Pancreas (tissue), 10 donors: ENCODE data around the gene COG3. TPM values are rescaled to one million over a fixed set of nuclear protein-coding genes. Genes with fewer than 3 reads are reported as not detected.

Experiments used
- ATAC-seq, 4 donors: fragments of 200-7000 bp; cut with Tn5 transposase; one replicate each; pipeline versions ENCODE4 v1.8.0 to v1.9.1; 2020; ENCODE audit warnings: mild to moderate bottlenecking in 4 of 4, moderate library complexity in 4 of 4
- DNase-seq, 6 donors: peaks; one replicate each; pipeline ENCODE4 v3.0.0-alpha.2; 2020
- FAIRE-seq: peaks from 2 replicates; lab custom pipeline; 2012; peaks lifted over from hg19 to GRCh38; lab: Jason Lieb, UNC
- H3K27ac ChIP-seq, 4 donors: fragments of 200-600 bp; sonication (generic); 1 replicate in 3 of 4; 2 replicates in 1 of 4; pipeline versions ENCODE4 v1.5.0 to v1.8.0; 2020
- H3K27me3 ChIP-seq, 4 donors: fragments of 200-600 bp; one replicate each; pipeline ENCODE4 v1.8.0; 2021
- H3K36me3 ChIP-seq, 3 donors: fragments of 200-600 bp; sonication (generic) in 1 of 3; one replicate each; pipeline versions ENCODE4 v1.5.0 to v1.8.0; 2020 to 2021
- H3K4me1 ChIP-seq, 3 donors: fragments of 200-600 bp; one replicate each; pipeline ENCODE4 v1.8.0; 2021
- H3K4me3 ChIP-seq, 4 donors: fragments of 200-600 bp; sonication (generic) in 2 of 4; one replicate each; pipeline versions ENCODE4 v1.5.0 to v1.8.0; 2020 to 2021
- H3K9me3 ChIP-seq, 4 donors: fragments of 200-600 bp; one replicate each; pipeline ENCODE4 v1.8.0; 2021
- WGBS, 2 donors: extraction: QIAGEN DNeasy Blood & Tissue Kit; methylation state at CpG; one replicate each; pipeline ENCODE4 v1.1.7; 2013; 5-methylcytosine and 5-hydroxymethylcytosine counted together
- intact Hi-C, 3 donors: fragments of 100-400 bp; cut with DNase I; formaldehyde crosslinking; loops; one replicate each; pipeline versions ENCODE4 v1.11.1 to v1.14.2; 2022
- polyA plus RNA-seq, 2 donors: library from polyadenylated mRNA; stranded (reverse); fragments of 200-250 nt; gene quantifications; one replicate each; pipeline ENCODE4 v1.2.3, GENCODE V29; 2013
- total RNA-seq, 6 donors: library from RNA; stranded (reverse); fragmentation: NEBNext Ultra II Directional in 4 of 6; extraction: Animal tissue kit (Norgen Biotek cat#: 25700) in 4 of 6; gene quantifications; one replicate each; pipeline versions ENCODE4 v1.2.1 to v1.2.4, GENCODE V29; 2021 to 2023
- TF ChIP-seq, protein P1 (sequence below), 4 donors: fragments of 200-600 bp; sonication (generic) in 3 of 4; IDR thresholded peaks; one replicate each; pipeline versions ENCODE4 v1.5.0 to v1.8.0; 2021; ENCODE audit warnings: antibody characterized with exemption in 4 of 4
- donor health status: healthy with polysubstance abuse.
- donor health status: DM: no; HTN: no; CAD: no; lungs with moderate emphysema.
- donor health status: DM: no; HTN: no; CAD: no.
- donor health status: control.
- donor health status: control.
- donor health status: Bipolar disorder and iron deficiency.
- donor health status: DM: yes; HTN: yes; CAD: no.
- donor health status: DM: no; HTN: no; CAD: no.
- donor health status: DM: no; HTN: no; CAD: no.
- donor health status: DM: yes; HTN: yes; CAD: no.

Gene COG3
- total and polyA plus RNA-seq, 8 donors = 15.0 to 19.9 (median 18.7) TPM

DNA sequence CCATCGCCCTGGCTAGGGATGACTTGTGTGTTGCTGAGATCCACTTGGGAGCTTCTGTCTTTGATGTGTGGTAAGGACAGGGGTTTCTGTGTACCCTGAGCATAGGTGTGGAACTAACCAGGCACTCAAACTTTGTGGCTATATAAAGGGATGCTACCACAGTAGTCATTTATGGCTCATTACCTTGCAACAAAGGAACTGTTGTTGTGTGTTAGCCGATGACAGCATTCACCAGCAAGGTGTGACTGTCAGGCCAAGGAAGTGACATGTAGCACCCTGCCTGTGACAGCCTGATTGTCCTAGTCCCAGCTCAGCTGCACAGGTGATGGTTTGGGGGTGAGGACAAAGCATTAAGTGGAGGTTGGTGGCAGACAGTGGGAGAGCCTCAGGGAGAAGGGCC is 73.6 kb downstream of the COG3 start:
- no peak for DNase-seq
- TF ChIP-seq, protein P1, sequence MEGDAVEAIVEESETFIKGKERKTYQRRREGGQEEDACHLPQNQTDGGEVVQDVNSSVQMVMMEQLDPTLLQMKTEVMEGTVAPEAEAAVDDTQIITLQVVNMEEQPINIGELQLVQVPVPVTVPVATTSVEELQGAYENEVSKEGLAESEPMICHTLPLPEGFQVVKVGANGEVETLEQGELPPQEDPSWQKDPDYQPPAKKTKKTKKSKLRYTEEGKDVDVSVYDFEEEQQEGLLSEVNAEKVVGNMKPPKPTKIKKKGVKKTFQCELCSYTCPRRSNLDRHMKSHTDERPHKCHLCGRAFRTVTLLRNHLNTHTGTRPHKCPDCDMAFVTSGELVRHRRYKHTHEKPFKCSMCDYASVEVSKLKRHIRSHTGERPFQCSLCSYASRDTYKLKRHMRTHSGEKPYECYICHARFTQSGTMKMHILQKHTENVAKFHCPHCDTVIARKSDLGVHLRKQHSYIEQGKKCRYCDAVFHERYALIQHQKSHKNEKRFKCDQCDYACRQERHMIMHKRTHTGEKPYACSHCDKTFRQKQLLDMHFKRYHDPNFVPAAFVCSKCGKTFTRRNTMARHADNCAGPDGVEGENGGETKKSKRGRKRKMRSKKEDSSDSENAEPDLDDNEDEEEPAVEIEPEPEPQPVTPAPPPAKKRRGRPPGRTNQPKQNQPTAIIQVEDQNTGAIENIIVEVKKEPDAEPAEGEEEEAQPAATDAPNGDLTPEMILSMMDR (IDR thresholded peaks at IDR 0.05) = no peak
- WGBS, 2 donors = 80 to 82% methylated on average over 2 of the region's 2 CpGs
- no peak overlapping the region for H3K27ac ChIP-seq
- H3K4me1 ChIP-seq = no peaks in the 10 kb centered on the region
- H3K4me3 ChIP-seq = no peak overlapping the region
- FAIRE-seq = no peak
- ATAC-seq = peak in 1 of 4 donors; percentile 32
- no peaks in the 10 kb centered on the region for H3K9me3 ChIP-seq
- peaks cover 3 to 26% (median 14%) of the 10 kb centered on the region in 3 donors for H3K36me3 ChIP-seq
- intact Hi-C loops = no loop called here
- no peaks in the 10 kb centered on the region for H3K27me3 ChIP-seq

DNA sequence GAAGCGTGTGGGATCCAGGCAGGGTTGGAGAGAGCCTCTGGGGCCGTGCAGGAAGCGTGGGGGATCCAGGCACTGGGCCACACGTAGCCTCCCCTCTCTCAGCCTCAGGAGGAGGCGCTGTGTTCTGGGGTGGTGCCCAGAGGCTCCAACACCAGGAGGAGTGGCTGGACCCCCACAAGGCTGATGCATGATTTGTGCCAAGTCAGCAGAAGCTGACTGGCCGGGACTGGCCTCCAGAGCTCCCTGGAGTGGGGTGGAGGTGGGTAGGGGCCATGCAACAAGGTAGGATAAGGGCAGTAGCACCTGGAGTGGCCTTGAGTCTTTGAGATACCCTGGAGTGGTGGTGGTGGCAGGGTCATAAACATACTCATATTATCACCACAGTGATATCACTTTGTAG is 75.5 kb downstream of the COG3 start:
- TF ChIP-seq, protein P1 (IDR thresholded peaks at IDR 0.05) = no peak
- Histone ChIP-seq H3K4me1 (no peaks in the 10 kb centered on the region), H3K9me3 (no peaks in the 10 kb centered on the region), H3K27me3 (no peaks in the 10 kb centered on the region), H3K4me3 (no peak overlapping the region), H3K27ac (no peak overlapping the region), H3K36me3 (peaks cover under 1 to 8% (median 3%) of the 10 kb centered on the region in 3 donors)
- no peak for ATAC-seq
- intact Hi-C loops = no loop called here
- WGBS, 2 donors = 86% methylated on average over 6 of the region's 6 CpGs
- DNase-seq = no peak
- FAIRE-seq = no peak

DNA sequence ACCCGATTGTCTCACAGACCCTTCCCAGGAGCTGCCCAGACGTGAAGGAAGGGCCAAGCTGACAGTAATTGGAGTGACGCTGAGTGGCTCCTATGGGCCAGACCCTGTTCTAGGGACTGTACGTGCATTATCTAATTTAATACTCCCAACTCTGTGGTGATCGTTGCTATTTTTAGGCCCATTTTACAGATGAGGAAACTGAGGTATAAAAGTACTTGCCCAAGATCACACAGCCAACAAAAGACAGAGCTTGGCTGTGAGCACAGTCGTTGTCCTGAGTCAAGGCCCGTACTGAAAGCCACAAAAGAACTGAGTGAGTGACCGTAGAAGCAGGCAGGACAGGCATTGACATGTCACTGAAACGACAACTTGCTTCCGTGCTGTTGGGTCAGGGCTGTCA is 76.1 kb downstream of the COG3 start:
- ATAC-seq = no peak
- FAIRE-seq = no peak
- no peak overlapping the region for H3K27ac ChIP-seq
- H3K4me3 ChIP-seq = no peak overlapping the region
- no peaks in the 10 kb centered on the region for H3K4me1 ChIP-seq
- no peaks in the 10 kb centered on the region for H3K27me3 ChIP-seq
- no peaks in the 10 kb centered on the region for H3K9me3 ChIP-seq
- 87 to 89% methylated on average over 10 of the region's 10 CpGs for WGBS, 2 donors
- intact Hi-C loops = no loop called here
- DNase-seq = no peak
- TF ChIP-seq, protein P1 (IDR thresholded peaks at IDR 0.05) = no peak
- H3K36me3 ChIP-seq = peaks cover 0 to 2% (median 2%) of the 10 kb centered on the region in 3 donors

DNA sequence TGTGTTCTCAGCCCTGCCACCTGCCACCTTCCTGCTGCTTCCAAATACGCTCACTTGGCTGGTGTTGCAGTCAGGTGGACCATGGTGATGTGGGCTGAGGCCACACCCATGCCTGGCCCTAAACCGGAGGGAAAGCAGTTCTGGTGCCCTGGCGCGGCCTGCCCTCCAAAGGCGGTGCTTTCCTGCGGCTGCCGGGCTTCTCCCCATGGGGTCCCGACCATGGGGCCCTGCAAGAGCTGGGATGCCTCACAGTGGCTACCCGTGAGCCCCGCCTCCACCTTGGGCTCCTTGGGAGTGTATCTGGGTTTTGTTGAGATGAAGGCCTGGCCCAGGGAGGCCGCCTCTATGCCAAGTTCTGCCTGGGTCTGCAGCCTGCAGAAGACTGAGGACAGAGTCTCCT is 77.1 kb downstream of the COG3 start:
- H3K9me3 ChIP-seq = no peaks in the 10 kb centered on the region
- H3K27me3 ChIP-seq = no peaks in the 10 kb centered on the region
- H3K27ac ChIP-seq = no peak overlapping the region
- TF ChIP-seq, protein P1 (IDR thresholded peaks at IDR 0.05) = no peak
- no peaks in the 10 kb centered on the region for H3K36me3 ChIP-seq
- H3K4me1 ChIP-seq = no peaks in the 10 kb centered on the region
- ATAC-seq = no peak
- 86 to 93% methylated on average over 11 of the region's 11 CpGs for WGBS, 2 donors
- no peak for DNase-seq
- H3K4me3 ChIP-seq = no peak overlapping the region
- intact Hi-C loops = no loop called here
- FAIRE-seq = no peak

DNA sequence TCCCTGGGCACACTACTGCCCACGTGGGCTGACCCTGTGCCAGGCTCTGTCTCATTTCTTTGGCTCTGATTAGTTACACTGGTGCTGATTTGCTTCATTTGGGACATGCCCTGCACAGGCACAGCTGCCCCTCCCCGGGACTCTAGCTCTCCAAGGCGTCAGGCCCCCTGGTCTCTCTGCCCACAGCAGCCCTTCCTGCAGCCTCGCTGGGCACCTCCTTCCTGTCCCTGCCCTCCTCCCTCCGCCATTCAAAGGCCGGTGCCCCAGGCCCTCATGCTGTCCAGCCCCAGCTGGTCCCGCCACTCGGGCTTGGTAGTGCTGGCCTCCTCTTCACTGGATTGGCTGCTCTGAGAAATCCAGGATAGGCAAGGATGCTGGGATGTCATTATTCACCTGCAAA is 77.7 kb downstream of the COG3 start:
- FAIRE-seq (no peak), ATAC-seq (no peak)
- WGBS, 2 donors = 80 to 93% methylated on average over 8 of the region's 8 CpGs

More for the DNA sequence above, 77.7 kb downstream of the COG3 start:
- H3K9me3 ChIP-seq = no peaks in the 10 kb centered on the region
- DNase-seq = peak in 1 of 6 donors; percentile 62
- no peaks in the 10 kb centered on the region for H3K27me3 ChIP-seq
- TF ChIP-seq, protein P1 (IDR thresholded peaks at IDR 0.05) = no peak
- intact Hi-C loops = no loop called here
- no peak overlapping the region for H3K27ac ChIP-seq
- no peaks in the 10 kb centered on the region for H3K36me3 ChIP-seq
- H3K4me3 ChIP-seq = no peak overlapping the region
- H3K4me1 ChIP-seq = no peaks in the 10 kb centered on the region
